ENCODE measurements around the gene TSPOAP1. TPM values are rescaled to one million over a fixed set of nuclear protein-coding genes. Genes with fewer than 3 reads are reported as not detected.

TSPOAP1 gene
- total RNA-seq, 1 experiment from 2014 or later: 10.9 TPM

DNA sequence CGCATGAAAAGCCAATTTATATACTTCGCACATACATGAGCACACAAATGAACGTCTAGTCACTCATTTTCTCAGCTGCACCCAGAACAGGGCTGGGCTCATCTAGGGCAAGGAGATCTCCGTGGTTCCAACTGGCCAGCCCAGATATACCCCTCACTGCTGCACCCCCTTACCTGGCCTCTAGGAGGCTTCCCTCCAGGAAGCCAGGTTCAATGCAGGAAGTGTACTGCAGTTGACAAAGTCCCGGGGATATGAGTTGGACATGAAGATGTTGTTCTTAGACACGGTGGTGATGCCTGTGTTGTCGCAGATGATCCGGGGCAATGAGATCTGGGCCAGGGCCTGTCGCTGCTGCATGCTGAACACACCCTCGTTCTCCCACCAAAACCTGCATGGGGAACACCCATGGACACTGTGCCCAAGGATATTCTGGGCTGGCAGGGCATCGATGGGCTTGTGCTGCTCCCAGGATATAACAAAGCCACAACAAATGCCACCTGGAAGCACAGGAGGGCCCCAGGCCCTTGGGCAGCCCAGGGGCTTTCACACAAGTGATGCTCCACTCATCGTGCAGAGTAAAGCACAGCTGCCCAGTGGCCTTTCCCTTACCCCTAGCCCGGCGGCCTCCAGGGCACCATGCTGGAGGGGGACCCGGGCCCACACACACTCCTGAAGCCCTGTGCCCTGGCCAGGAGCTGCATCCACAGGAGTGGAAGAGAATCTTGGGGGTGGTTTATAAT is 57.9 kb downstream of the TSPOAP1 start:
- Mint-ChIP-seq H3K36me3 (no peaks in the 10 kb centered on the region), H3K27me3 (ENCODE audit: low read depth) (peaks cover 7% of the 10 kb centered on the region), H3K4me3 (no peak overlapping the region), H3K9me3 (no peaks in the 10 kb centered on the region), H3K4me1 (no peaks in the 10 kb centered on the region), H3K27ac (no peak overlapping the region)
- ChIA-PET POLR2A (no interaction called here), CTCF (interaction anchor here (0.6 to 2.1 kb wide), 3 partner anchors 16 to 153 kb away, joined by 3 to 8 read pairs (median 3); no protein-coding TSS in a partner anchor)
- peak; percentile 45 for DNase-seq (ENCODE audit: low spot score)
- peak; percentile 96 for ATAC-seq
- TF ChIP-seq ZNF232 (CRISPR knock-in tag; IDR thresholded peaks at IDR 0.05) (no peak), CTCF (IDR thresholded peaks at IDR 0.05) (peak; percentile 50)

- ChIA-PET CTCF (interaction anchor here (0.9 to 2.1 kb wide), 2 partner anchors 15 to 20 kb away, joined by 3 to 8 read pairs; no protein-coding TSS in a partner anchor), POLR2A (no interaction called here)
- H3K4me3 Mint-ChIP-seq: no peak overlapping the region
- H3K27ac Mint-ChIP-seq: no peak overlapping the region
- DNase-seq (ENCODE audit: low spot score) (no peak), ATAC-seq (no peak)
- H3K4me1 Mint-ChIP-seq: no peaks in the 10 kb centered on the region
- H3K9me3 Mint-ChIP-seq: no peaks in the 10 kb centered on the region
- H3K27me3 Mint-ChIP-seq (ENCODE audit: low read depth): peaks cover 13% of the 10 kb centered on the region
- TF ChIP-seq ZSCAN18 (CRISPR knock-in tag; IDR thresholded peaks at IDR 0.05) (no peak), CREM (CRISPR knock-in tag; IDR thresholded peaks at IDR 0.05) (no peak), ELF4 (CRISPR knock-in tag; IDR thresholded peaks at IDR 0.05; ENCODE audit: low read depth) (no peak), IRF2 (CRISPR knock-in tag; IDR thresholded peaks at IDR 0.05; ENCODE audit: borderline replicate concordance, low read depth) (no peak), GTF2I (CRISPR knock-in tag; conservative IDR thresholded peaks at IDR 0.05) (no peak), ESRRA (CRISPR knock-in tag; IDR thresholded peaks at IDR 0.05; ENCODE audit: borderline replicate concordance) (no peak)
- TF ChIP-seq, protein P1, sequence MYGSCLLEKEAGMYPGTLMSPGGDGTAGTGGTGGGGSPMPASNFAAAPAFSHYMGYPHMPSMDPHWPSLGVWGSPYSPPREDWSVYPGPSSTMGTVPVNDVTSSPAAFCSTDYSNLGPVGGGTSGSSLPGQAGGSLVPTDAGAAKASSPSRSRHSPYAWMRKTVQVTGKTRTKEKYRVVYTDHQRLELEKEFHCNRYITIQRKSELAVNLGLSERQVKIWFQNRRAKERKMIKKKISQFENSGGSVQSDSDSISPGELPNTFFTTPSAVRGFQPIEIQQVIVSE (CRISPR knock-in tag; IDR thresholded peaks at IDR 0.05; ENCODE audit: borderline replicate concordance): no peak
- TF ChIP-seq, protein P2, sequence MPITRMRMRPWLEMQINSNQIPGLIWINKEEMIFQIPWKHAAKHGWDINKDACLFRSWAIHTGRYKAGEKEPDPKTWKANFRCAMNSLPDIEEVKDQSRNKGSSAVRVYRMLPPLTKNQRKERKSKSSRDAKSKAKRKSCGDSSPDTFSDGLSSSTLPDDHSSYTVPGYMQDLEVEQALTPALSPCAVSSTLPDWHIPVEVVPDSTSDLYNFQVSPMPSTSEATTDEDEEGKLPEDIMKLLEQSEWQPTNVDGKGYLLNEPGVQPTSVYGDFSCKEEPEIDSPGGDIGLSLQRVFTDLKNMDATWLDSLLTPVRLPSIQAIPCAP (CRISPR knock-in tag; IDR thresholded peaks at IDR 0.05): no peak
- TF ChIP-seq, protein P3, sequence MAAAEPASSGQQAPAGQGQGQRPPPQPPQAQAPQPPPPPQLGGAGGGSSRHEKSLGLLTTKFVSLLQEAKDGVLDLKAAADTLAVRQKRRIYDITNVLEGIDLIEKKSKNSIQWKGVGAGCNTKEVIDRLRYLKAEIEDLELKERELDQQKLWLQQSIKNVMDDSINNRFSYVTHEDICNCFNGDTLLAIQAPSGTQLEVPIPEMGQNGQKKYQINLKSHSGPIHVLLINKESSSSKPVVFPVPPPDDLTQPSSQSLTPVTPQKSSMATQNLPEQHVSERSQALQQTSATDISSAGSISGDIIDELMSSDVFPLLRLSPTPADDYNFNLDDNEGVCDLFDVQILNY (CRISPR knock-in tag; IDR thresholded peaks at IDR 0.05): no peak
- TF ChIP-seq, protein P4, sequence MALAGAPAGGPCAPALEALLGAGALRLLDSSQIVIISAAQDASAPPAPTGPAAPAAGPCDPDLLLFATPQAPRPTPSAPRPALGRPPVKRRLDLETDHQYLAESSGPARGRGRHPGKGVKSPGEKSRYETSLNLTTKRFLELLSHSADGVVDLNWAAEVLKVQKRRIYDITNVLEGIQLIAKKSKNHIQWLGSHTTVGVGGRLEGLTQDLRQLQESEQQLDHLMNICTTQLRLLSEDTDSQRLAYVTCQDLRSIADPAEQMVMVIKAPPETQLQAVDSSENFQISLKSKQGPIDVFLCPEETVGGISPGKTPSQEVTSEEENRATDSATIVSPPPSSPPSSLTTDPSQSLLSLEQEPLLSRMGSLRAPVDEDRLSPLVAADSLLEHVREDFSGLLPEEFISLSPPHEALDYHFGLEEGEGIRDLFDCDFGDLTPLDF (CRISPR knock-in tag; IDR thresholded peaks at IDR 0.05): no peak
- H3K36me3 Mint-ChIP-seq: no peaks in the 10 kb centered on the region
These were observed 58.9 kb downstream of the TSPOAP1 start for GRCh38 chr17:58269557-58270291.

Measured in WTC11 (cell line).